HEK293 (cell line): ENCODE measurements around the gene SERPINB6.
A peak's percentile ranks its signal among the peaks of the same experiment; 100 is the strongest.
"Not testable (repeated sequence)": the region's sequence is repeated elsewhere in the genome, so short reads cannot be mapped to it uniquely, and the experiment has no call there.

ENCODE experiments used
- CTCF ChIP-seq: fragments of 450-650 bp; formaldehyde crosslinking; IDR thresholded peaks from 2 replicates; pipeline ENCODE4 v1.5.1; 2016; ENCODE audit warnings: missing biosample characterization, missing genetic modification characterization
- ZFP41 ChIP-seq: fragments of 450-650 bp; formaldehyde crosslinking; IDR thresholded peaks from 2 replicates; pipeline ENCODE4 v1.5.1; 2016; ENCODE audit warnings: missing biosample characterization, missing genetic modification characterization, borderline replicate concordance
- ZNF248 ChIP-seq: fragments of 450-650 bp; formaldehyde crosslinking; IDR thresholded peaks from 2 replicates; pipeline ENCODE4 v1.5.1; 2017; ENCODE audit warnings: missing biosample characterization, missing genetic modification characterization
- ZNF701 ChIP-seq: fragments of 450-650 bp; formaldehyde crosslinking; IDR thresholded peaks from 2 replicates; pipeline ENCODE4 v1.5.1; 2016; ENCODE audit warnings: missing biosample characterization, missing genetic modification characterization

- not testable (repeated sequence) for TF ChIP-seq ZNF248; ZFP41 (tag by site-specific recombination); ZNF701
- TF ChIP-seq CTCF (tag by site-specific recombination), result peak; percentile 70
Observed at GRCh38 chr6:2998249-2998997, 27.1 kb upstream of the SERPINB6 start.
